Coronary artery (tissue), 2 donors: ENCODE data around the gene RACK1.

Experiments
- DNase-seq: peaks from one replicate; pipeline ENCODE4 v3.0.0-alpha.2; 2017; ENCODE audit warnings: low spot score
- H3K27ac ChIP-seq, 2 donors: fragments of 200-600 bp; sonication (generic); one replicate each; pipeline ENCODE4 v1.5.1; 2016 to 2019
- H3K4me3 ChIP-seq: fragments of 200-600 bp; sonication (generic); 2 replicates; pipeline ENCODE4 v1.5.1; 2016; ENCODE audit warnings: mild to moderate bottlenecking, moderate library complexity
- TF ChIP-seq, protein P1 (sequence below): fragments of 200-600 bp; sonication (generic); IDR thresholded peaks from one replicate; pipeline ENCODE4 v1.5.1; 2019; ENCODE audit warnings: antibody characterized with exemption

RACK1 gene

DNA sequence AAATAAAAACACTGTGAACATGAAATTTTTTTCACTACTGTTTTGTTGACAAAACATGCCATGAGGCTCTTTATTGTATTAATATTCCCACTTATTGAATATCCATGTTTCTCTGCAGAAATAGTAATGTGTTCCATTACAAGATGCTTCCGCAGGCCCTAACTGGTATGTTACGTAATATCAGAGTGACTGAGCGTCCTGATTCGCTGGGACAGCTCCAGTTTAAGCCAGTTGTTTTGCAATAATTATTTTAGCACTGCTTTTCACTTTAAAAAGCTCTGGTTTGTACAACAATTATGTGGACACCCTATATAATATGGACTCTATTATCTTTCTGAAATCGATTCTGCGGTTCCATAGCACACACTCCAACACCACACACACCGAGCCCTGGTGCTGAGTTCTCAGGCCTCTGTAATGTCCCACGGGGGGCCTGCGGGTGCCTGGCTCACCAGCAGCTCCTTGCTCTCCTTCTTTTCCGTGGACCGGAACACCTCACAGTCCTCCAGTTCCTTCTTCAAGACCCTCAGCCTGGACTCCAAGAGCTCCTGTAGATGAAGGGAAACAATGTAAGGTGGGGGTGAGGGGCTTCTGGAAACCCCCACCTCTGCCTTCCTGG is 40.5 kb downstream of the RACK1 start:
- Histone ChIP-seq H3K4me3 (peak overlapping the region; percentile 82), H3K27ac (peak overlapping the region; percentile 14 to 92)
- TF ChIP-seq, protein P1, sequence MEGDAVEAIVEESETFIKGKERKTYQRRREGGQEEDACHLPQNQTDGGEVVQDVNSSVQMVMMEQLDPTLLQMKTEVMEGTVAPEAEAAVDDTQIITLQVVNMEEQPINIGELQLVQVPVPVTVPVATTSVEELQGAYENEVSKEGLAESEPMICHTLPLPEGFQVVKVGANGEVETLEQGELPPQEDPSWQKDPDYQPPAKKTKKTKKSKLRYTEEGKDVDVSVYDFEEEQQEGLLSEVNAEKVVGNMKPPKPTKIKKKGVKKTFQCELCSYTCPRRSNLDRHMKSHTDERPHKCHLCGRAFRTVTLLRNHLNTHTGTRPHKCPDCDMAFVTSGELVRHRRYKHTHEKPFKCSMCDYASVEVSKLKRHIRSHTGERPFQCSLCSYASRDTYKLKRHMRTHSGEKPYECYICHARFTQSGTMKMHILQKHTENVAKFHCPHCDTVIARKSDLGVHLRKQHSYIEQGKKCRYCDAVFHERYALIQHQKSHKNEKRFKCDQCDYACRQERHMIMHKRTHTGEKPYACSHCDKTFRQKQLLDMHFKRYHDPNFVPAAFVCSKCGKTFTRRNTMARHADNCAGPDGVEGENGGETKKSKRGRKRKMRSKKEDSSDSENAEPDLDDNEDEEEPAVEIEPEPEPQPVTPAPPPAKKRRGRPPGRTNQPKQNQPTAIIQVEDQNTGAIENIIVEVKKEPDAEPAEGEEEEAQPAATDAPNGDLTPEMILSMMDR, result no peak
- no peak for DNase-seq

DNA sequence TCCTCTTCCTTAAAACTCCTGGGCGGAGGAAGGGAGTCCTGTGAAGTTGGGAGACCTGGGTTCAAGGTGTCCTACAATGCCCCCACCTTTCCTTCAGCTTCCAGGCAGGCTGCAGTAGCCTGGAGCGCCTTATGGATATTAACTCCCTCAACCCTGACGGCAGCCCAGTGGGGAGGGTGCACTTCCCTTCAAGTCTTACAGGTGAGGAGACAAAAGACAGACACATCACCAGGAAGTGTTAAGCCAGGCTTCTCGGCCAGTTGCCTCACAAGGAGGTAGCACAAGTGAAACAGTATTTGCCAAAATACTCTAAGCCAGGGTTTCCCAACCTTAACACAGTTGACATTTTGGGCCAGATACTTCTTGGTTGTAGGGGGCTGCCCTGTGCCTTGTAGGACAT is 42.9 kb downstream of the RACK1 start:
- no peak for DNase-seq
- Histone ChIP-seq H3K4me3 (no peak overlapping the region), H3K27ac (no peak overlapping the region)
- TF ChIP-seq, protein P1, result no peak

DNA sequence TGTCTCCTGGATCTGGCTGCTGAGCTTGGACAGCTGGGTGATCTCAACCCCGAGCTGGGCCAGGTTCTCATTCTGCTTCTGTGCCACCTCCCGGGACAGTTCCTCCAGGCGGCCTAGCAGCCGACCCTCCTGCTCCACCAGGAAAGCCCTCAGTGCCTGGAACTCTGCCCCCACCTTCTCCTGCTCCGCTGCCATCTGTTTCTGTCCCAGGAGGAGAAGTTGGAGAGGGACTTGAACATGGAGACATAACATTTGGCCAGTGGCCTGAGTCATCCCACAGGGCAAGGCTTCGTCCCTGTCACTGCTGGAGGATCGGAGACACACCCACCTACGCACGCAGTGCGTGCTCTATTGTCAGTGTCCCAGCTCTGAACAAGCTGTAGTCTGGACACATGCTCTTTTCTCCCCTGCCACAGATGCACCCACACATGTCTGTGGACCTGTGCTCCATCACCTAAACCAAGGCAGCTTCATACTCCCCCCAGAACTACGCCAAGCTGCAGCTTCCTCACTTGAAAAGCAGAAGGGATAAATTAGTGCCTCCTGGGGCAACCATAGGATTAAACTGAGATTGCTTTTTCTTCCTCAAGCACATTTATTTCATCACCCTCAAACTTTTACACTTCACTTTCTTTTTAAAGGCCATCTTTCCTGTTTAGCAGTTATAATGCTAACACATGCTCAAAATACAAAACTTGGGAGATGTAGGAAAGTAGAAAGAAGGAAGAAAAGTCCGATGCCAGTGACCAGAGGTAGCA is 43.6 kb downstream of the RACK1 start:
- DNase-seq, result no peak

DNA sequence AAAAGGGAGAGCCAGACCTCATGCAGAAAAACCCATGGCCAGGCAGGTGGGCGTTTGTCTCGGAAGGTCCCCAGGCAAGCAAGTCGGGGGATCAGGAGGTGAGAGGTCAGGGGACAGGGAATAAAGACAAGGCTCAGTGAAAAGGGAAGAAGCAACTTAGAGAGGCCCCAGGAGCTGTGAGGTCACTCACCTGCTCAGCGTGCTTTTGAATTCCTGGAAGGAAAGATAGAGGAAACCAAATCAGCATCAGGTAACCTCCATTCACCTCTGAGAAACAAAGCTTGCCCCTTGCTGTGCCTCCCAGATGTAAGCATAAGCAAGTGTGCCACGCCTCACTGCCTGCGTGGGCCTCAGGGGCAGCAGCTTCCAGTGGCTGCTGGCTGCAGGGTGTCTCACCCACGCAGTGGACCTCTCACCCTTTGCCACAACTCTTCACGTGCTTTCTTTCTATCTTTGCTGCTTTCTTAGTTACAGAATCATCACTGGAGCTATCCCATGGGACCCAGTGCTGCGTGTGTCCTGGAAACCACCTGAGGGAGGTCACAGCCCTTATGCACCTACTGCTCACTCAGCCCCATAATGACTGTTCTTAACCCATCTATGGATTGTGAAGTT is 44.7 kb downstream of the RACK1 start:
- H3K27ac ChIP-seq, result no peak overlapping the region
- TF ChIP-seq, protein P1, result no peak
- DNase-seq, result no peak
- no peak overlapping the region for H3K4me3 ChIP-seq

More for the DNA sequence above, 43.6 kb downstream of the RACK1 start:
- TF ChIP-seq, protein P1, result no peak
- no peak overlapping the region for H3K4me3 ChIP-seq
- no peak overlapping the region for H3K27ac ChIP-seq

DNA sequence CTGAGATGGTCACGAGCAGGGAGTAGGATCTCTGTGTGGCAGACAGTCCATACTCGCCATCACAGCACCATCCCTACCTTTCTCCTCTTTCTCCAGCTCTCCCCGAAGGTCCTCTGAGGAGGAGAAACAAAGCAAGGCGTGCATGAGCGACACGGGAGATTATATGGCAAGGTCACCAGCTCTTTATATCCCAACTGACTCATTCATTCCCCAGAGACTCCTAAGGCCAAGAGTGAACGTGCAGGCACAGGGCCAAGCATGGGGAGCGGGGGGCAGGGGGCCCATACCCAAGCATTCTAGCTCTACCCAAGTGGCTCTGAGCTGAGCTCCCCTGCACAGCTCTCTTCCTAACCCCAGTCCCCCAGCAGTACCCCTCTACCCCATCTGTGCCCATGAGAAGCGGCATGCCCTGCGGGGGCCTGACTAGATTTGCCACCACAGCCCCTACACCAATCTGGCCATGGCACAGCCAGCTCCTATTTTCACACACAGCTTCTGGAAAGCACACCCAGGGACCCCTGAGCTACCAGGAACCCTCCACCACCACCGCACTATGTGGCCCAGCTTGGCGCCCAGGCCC is 45.5 kb downstream of the RACK1 start:
- no peak overlapping the region for H3K4me3 ChIP-seq
- DNase-seq, result no peak
- no peak overlapping the region for H3K27ac ChIP-seq
- TF ChIP-seq, protein P1, result no peak

DNA sequence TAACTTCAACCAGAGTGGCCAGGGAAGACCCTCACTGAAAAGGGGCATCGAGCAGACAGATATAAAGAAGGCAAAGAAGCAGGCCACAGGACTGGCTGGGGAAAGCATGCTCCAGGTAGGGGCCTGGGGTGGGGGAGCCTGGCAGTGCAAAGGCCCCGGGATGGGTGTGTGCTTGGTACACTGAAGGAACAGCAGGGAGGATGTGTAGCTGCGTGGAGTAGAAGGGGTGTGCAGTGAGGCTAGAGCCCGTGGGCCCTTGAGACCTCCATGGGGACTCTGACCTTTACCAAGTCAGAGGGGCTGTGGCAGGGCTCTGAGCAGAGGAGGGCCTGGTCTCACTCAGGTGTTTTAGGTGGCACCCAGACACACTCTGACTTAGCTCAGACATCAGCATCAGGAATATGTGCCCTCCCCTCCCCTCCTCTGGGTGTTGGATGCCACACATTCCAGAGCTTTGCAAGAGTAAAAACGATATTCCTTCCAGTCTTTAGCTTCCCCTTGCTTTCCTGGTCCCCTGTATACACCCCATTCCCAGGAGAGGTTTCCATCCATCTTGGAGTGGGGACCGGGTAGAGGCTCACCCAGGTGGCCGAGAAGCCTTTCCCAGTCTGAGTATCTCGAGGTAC is 46.3 kb downstream of the RACK1 start:
- Histone ChIP-seq H3K27ac (no peak overlapping the region), H3K4me3 (no peak overlapping the region)
- DNase-seq, result no peak
- TF ChIP-seq, protein P1, result no peak
